ENCODE data around the gene NAA60.

DNA sequence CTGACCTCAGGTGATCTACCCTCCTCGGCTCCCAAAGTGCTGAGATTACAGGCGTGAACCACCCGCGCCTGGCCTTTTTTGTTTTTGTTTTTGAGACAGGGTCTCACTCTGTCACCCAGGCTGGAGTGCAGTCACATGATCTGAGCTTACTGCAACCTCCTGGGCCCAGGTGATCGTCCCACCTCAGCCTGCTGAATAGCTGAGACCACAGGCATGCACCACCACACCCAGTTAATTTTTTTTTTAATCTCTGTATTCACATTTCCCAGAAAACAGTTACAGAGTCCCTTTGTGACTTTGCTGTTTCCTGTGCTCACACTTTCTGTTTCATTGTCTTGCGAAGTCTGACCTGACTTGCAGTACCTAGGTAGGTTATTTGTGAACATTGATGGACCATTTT, 60.0 kb downstream of the NAA60 start:
- TF ChIP-seq ZNF76 (tag by site-specific recombination; IDR thresholded peaks at IDR 0.05; ENCODE audit: borderline replicate concordance, low read depth) (no peak), SCRT2 (tag by site-specific recombination; IDR thresholded peaks at IDR 0.05) (no peak), ZNF785 (tag by site-specific recombination; IDR thresholded peaks at IDR 0.05) (no peak), KLF7 (tag by site-specific recombination; IDR thresholded peaks at IDR 0.05; ENCODE audit: borderline replicate concordance) (no peak), PRDM1 (tag by site-specific recombination; IDR thresholded peaks at IDR 0.05) (no peak), HOXC10 (CRISPR knock-in tag; IDR thresholded peaks at IDR 0.05) (no peak), ZBTB7A (tag by site-specific recombination; IDR thresholded peaks at IDR 0.05; ENCODE audit: low read depth) (no peak), ZNF830 (tag by site-specific recombination; IDR thresholded peaks at IDR 0.05; ENCODE audit: low read depth) (no peak), SCRT1 (tag by site-specific recombination; IDR thresholded peaks at IDR 0.05; ENCODE audit: borderline replicate concordance) (no peak)
- TF ChIP-seq, protein P1, sequence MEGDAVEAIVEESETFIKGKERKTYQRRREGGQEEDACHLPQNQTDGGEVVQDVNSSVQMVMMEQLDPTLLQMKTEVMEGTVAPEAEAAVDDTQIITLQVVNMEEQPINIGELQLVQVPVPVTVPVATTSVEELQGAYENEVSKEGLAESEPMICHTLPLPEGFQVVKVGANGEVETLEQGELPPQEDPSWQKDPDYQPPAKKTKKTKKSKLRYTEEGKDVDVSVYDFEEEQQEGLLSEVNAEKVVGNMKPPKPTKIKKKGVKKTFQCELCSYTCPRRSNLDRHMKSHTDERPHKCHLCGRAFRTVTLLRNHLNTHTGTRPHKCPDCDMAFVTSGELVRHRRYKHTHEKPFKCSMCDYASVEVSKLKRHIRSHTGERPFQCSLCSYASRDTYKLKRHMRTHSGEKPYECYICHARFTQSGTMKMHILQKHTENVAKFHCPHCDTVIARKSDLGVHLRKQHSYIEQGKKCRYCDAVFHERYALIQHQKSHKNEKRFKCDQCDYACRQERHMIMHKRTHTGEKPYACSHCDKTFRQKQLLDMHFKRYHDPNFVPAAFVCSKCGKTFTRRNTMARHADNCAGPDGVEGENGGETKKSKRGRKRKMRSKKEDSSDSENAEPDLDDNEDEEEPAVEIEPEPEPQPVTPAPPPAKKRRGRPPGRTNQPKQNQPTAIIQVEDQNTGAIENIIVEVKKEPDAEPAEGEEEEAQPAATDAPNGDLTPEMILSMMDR (tag by site-specific recombination; IDR thresholded peaks at IDR 0.05), result no peak

Measured in HEK293 (cell line).